Prostate gland (tissue), 1 donor: Measurements from ENCODE around the gene AFF3.

Experiments used
- POLR2A ChIP-seq: fragments of 450-650 bp; IDR thresholded peaks from one replicate; pipeline ENCODE4 v1.6.1; 2016; ENCODE audit warnings: antibody characterized with exemption, mild to moderate bottlenecking
- POLR2AphosphoS5 ChIP-seq: sonication (generic); formaldehyde crosslinking; IDR thresholded peaks from one replicate; pipeline ENCODE4 v1.6.1; 2017; ENCODE audit warnings: antibody characterized with exemption

DNA sequence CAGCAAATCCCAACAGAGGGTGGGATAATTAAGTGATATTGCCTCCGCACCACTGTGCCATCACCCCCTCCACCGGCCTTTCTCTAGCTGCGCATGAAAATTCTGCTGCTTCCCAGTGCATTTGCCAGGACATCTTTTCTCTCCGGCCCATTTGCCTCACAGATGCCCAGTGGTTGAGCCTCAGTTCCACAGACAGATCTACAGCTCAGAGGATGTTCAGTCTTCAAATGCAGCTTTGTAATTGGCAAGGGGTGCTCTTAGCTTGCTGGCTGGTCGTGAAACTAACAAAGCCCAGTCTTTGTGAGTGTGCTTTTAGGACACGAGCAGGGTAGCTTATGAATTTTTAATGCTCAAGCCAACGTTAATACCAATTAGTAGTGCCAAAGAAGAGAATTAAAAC, 399.2 kb downstream of the AFF3 start:
- TF ChIP-seq POLR2AphosphoS5 (no peak), POLR2A (no peak)
